Esophagus muscularis mucosa (tissue), 3 donors: ENCODE measurements around the gene SLC35F4.

Experiments
- POLR2A ChIP-seq: fragments of 450-650 bp; IDR thresholded peaks from one replicate; pipeline ENCODE4 v1.6.1; 2017; ENCODE audit warnings: antibody characterized with exemption, moderate library complexity, mild to moderate bottlenecking, low read depth
- TF ChIP-seq, protein P1 (sequence below), 3 experiments: fragments of 200-600 bp in 2 of 3; fragments of 450-650 bp in 1 of 3; sonication (generic) in 2 of 3; IDR thresholded peaks; one replicate each; pipeline ENCODE4 v1.5.1; 2017 to 2019; ENCODE audit warnings: antibody characterized with exemption in 3 of 3, mild to moderate bottlenecking in 2 of 3, moderate library complexity in 1 of 3

DNA sequence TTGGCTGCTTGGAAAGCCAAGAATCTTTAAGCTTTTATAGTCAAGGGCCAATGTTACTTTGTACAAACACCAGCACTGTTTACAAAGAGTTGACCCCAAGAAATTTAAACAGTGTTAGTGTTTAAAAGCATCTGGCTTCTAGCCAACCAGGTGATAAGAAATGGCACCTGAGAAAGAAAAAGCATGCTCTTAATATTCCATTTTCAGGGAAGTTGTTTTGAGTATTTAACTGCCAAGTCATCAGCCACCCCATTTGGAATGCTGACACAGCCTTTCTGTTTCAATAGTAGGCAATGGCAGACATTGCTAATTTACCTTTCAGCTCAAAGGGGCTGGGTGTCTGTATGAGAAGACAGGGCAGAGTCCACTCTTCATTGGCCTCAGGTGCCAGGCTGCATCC, 3.7 kb upstream of the SLC35F4 start:
- no peak for TF ChIP-seq POLR2A
- TF ChIP-seq, protein P1, sequence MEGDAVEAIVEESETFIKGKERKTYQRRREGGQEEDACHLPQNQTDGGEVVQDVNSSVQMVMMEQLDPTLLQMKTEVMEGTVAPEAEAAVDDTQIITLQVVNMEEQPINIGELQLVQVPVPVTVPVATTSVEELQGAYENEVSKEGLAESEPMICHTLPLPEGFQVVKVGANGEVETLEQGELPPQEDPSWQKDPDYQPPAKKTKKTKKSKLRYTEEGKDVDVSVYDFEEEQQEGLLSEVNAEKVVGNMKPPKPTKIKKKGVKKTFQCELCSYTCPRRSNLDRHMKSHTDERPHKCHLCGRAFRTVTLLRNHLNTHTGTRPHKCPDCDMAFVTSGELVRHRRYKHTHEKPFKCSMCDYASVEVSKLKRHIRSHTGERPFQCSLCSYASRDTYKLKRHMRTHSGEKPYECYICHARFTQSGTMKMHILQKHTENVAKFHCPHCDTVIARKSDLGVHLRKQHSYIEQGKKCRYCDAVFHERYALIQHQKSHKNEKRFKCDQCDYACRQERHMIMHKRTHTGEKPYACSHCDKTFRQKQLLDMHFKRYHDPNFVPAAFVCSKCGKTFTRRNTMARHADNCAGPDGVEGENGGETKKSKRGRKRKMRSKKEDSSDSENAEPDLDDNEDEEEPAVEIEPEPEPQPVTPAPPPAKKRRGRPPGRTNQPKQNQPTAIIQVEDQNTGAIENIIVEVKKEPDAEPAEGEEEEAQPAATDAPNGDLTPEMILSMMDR (IDR thresholded peaks at IDR 0.05): no peak
